Tibial artery (tissue), 4 donors: ENCODE measurements around the gene APBB2.

ENCODE experiments used
- DNase-seq, 2 donors: peaks; one replicate each; pipeline ENCODE4 v3.0.0-alpha.2; 2019
- H3K27ac ChIP-seq, 2 donors: fragments of 200-600 bp; sonication (generic) in 1 of 2; 1 replicate in 1 of 2; 2 replicates in 1 of 2; pipeline ENCODE4 v1.5.1; 2018 to 2019; ENCODE audit warnings: mild to moderate bottlenecking in 1 of 2
- H3K27me3 ChIP-seq, 2 donors: fragments of 200-600 bp; sonication (generic) in 1 of 2; one replicate each; pipeline versions ENCODE4 v1.5.1 to v1.6.0; 2016 to 2019
- H3K36me3 ChIP-seq, 3 donors: fragments of 200-600 bp; sonication (generic) in 2 of 3; one replicate each; pipeline ENCODE4 v1.5.1; 2016 to 2019; ENCODE audit warnings: mild to moderate bottlenecking in 2 of 3
- H3K4me1 ChIP-seq, 4 donors: fragments of 200-600 bp; sonication (generic) in 2 of 4; 1 replicate in 3 of 4; 2 replicates in 1 of 4; pipeline ENCODE4 v1.5.1; 2016 to 2019
- H3K4me3 ChIP-seq, 2 donors: fragments of 200-600 bp; sonication (generic) in 1 of 2; 1 replicate in 1 of 2; 2 replicates in 1 of 2; pipeline ENCODE4 v1.5.1; 2018 to 2019; ENCODE audit warnings: mild to moderate bottlenecking in 2 of 2
- H3K9me3 ChIP-seq, 3 donors: fragments of 200-600 bp; sonication (generic) in 1 of 3; one replicate each; pipeline ENCODE4 v1.5.1; 2016 to 2019
- CTCF ChIP-seq, 2 experiments: fragments of 200-600 bp in 1 of 2; fragments of 450-650 bp in 1 of 2; IDR thresholded peaks; one replicate each; pipeline ENCODE4 v1.5.1; 2017 to 2019; ENCODE audit warnings: antibody characterized with exemption in 2 of 2, mild to moderate bottlenecking in 1 of 2, moderate library complexity in 1 of 2
- intact Hi-C: fragments of 100-400 bp; cut with DNase I; formaldehyde crosslinking; loops from one replicate; pipeline ENCODE4 v1.15.0; 2023; ENCODE audit warnings: low total_unique reads

Gene APBB2

GRCh38 chr4:40888933-40889332, 325.4 kb downstream of the APBB2 start:
- Histone ChIP-seq H3K36me3 (peaks cover 11 to 75% (median 54%) of the 10 kb centered on the region in 3 donors), H3K4me3 (no peak overlapping the region), H3K4me1 (peaks cover 0 to 12% (median 7%) of the 10 kb centered on the region in 4 donors), H3K9me3 (no peaks in the 10 kb centered on the region), H3K27ac (no peak overlapping the region), H3K27me3 (no peaks in the 10 kb centered on the region)
- no peak for DNase-seq
- no peak for TF ChIP-seq CTCF (IDR thresholded peaks at IDR 0.05)
- intact Hi-C loops = loop anchor here (5.0 kb wide), 1 partner anchor 42 kb away; no protein-coding TSS in a partner anchor

- Histone ChIP-seq H3K4me3 (no peak overlapping the region), H3K27ac (no peak overlapping the region), H3K9me3 (no peaks in the 10 kb centered on the region), H3K4me1 (peaks cover 0 to 24% (median 11%) of the 10 kb centered on the region in 4 donors), H3K27me3 (no peaks in the 10 kb centered on the region), H3K36me3 (peaks cover 11 to 66% (median 47%) of the 10 kb centered on the region in 3 donors)
- DNase-seq = no peak
- TF ChIP-seq CTCF (IDR thresholded peaks at IDR 0.05) = no peak
- intact Hi-C loops = loop anchor here (5.0 kb wide), 1 partner anchor 40 kb away; no protein-coding TSS in a partner anchor
Measured at GRCh38 chr4:40887764-40888131, 326.6 kb downstream of the APBB2 start.

- H3K4me1 ChIP-seq = peaks cover 0 to 25% (median 11%) of the 10 kb centered on the region in 4 donors
- TF ChIP-seq CTCF (IDR thresholded peaks at IDR 0.05) = no peak
- DNase-seq = no peak
- no peak overlapping the region for H3K27ac ChIP-seq
- intact Hi-C loops = loop anchor here (5.0 kb wide), 1 partner anchor 40 kb away; no protein-coding TSS in a partner anchor
- no peaks in the 10 kb centered on the region for H3K9me3 ChIP-seq
- H3K27me3 ChIP-seq = no peaks in the 10 kb centered on the region
- H3K4me3 ChIP-seq = no peak overlapping the region
- H3K36me3 ChIP-seq = peaks cover 5 to 61% (median 44%) of the 10 kb centered on the region in 3 donors
Measured at GRCh38 chr4:40886931-40887763, 327.2 kb downstream of the APBB2 start.

- no peaks in the 10 kb centered on the region for H3K27me3 ChIP-seq
- H3K36me3 ChIP-seq = peaks cover 4 to 26% (median 7%) of the 10 kb centered on the region in 3 donors
- H3K9me3 ChIP-seq = no peaks in the 10 kb centered on the region
- TF ChIP-seq CTCF (IDR thresholded peaks at IDR 0.05) = no peak
- H3K4me3 ChIP-seq = no peak overlapping the region
- no peak for DNase-seq
- peak overlapping the region; percentile 5 to 78 for H3K27ac ChIP-seq
- intact Hi-C loops = no loop called here
- H3K4me1 ChIP-seq = peaks cover 0 to 55% (median 32%) of the 10 kb centered on the region in 4 donors
Measured at GRCh38 chr4:40881851-40882250, 332.5 kb downstream of the APBB2 start.

- Histone ChIP-seq H3K4me3 (no peak overlapping the region), H3K27me3 (no peaks in the 10 kb centered on the region), H3K27ac (peak overlapping the region; percentile 5 to 78), H3K4me1 (peaks cover 0 to 62% (median 34%) of the 10 kb centered on the region in 4 donors), H3K36me3 (peaks cover 4 to 19% (median 7%) of the 10 kb centered on the region in 3 donors), H3K9me3 (no peaks in the 10 kb centered on the region)
- TF ChIP-seq CTCF (IDR thresholded peaks at IDR 0.05) = no peak
- DNase-seq = no peak
- intact Hi-C loops = no loop called here
Measured at GRCh38 chr4:40881096-40881495, 333.2 kb downstream of the APBB2 start.
